Measurements from ENCODE around the gene CCDC60.
A peak's percentile ranks its signal among the peaks of the same experiment; 100 is the strongest.

Gene CCDC60

DNA sequence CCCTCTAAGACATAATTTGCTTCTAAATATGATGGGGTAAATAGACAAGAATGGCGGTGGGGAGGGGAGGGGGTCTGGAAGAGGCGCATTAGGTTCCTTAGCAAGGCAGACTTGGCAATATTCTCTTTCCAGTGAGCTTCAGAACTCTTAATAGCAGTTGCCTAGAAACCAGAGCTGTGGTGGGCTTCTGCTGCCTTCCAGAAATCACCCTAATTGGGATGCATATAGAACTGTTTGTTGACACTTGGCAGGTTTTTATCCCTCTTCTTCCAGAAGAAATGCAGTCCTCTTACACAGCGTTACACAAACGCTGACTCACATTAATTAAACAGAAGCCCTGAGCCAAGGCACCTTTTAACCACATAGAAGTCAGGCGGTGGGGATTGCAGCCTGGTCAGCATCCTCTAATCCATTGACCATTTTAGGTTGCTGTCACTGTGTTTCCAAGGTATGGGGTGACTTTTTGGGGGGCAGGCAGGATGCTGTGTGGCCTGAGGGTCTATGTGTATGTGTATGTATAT lies 114.1 kb downstream of the CCDC60 start:
- no peak for DNase-seq

DNA sequence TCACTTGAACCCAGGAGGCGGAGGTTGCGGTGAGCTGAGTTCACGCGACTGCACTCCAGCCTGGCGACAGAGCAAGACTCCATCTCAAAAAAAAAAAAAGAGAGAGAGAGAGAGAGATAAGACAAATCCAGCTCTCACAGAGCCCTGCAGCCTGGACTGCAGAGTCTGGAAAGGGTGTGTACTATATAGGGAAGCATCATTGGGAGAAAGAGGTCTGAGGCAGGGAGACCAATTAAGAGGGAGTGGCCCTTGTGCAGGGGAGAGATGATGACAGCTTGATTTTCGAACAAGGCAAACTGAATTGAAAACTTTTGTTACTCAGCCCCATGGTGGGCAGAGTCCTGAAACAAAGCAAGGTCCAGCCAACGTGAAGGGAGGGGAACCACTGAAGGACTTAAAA lies 116.2 kb downstream of the CCDC60 start:
- DNase-seq: no peak

DNA sequence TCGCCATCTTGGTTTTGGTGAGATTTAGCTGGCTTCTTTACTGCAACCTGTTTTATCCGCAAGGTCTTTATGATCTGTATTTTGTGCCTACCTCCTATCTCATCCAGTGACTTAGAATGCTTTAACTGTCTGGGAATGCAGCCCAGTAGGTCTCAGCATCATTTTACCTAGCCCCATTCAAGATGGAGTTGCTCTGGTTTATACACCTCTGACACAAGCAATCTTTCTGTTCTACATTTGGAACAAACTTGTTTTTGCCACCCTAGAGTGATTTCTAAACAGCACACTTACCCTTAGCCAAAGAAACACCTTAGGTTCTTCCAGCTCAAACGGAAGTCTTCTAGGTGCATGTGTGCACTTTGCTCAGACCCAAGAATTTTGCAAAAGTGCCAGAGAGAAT lies 122.3 kb downstream of the CCDC60 start:
- no peak for DNase-seq

DNA sequence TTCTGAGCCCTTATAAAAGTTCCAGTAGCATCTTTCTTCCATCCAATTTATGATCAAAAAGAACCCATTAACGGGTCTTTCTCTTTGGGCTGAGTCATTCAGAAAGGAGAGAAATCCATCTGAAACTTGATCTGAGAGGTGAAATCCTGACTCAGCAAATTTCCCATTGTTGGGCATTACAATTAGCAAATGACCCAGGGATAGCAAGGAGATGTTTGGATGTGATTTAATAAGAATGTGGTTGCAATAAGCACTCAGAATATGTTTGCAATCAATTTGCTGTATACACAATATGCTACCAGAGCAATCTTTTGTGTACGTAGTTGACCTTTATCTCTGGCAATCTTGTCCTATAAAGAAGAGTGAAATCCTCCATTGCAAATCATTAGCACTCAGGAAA lies 122.7 kb downstream of the CCDC60 start:
- no peak for DNase-seq

DNA sequence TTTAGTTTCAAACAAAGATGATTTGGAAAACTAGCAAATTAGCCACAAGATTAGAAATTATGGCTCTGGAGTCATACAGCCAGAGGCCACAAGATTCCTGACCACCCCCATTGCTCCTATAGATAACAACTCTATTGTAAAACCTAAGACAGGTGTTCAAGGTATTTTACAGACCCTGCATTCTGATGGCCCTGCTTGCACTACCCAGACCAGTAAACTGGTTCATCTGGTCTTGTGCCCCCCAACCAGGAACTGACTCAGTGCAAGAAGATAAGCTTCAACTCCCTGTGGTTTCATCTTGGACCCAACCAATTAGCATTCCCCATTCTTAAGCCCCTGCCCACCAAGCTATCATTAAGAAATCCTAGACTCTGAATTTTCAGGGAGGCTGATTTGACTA lies 125.0 kb downstream of the CCDC60 start:
- DNase-seq: no peak

DNA sequence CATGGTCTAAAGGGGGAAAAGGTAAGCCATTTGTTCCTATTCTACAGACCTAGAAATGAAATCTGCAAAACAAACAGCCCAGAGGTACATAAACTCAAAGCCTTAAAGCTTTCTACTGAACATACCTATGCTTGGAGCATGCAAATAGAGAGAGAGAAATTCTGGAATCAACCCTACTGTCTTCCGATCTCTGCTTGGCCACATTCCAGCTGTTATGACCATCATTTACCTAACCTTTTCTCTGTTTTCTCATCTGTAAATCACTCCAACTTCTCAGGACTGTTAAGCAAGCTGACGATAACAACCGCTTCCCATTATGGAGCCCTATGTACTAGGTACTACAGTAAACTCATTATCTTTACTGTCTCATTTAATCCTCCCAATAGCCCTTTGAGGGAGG lies 126.3 kb downstream of the CCDC60 start:
- DNase-seq: no peak

DNA sequence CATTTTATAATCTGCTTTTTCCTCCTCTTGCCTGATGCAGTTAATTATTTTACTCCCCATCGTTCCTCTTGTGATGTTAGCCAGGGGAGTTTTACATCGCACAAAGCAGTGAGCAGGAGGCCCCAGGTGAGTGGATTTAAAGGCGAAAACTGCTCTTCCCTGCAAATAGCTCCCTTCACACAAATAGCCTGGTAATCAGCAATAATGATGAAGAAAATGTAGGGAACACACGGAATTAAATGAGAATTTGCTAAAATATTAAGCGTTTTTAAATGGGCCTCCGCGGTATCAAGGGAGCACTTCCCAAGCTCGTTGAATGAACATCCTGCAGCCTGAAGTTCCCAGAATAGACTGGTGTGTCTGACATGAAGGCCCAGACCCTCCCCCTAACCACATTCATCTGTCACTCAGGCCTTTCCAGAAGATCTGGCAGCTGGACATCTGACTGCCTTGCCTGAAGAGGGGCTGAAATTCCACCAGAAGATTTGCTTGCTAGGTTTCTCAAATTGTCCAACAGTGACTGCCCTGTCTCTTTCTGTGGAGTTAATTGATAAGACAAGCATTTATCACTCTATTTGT lies 127.2 kb downstream of the CCDC60 start:
- no peak for DNase-seq

DNA sequence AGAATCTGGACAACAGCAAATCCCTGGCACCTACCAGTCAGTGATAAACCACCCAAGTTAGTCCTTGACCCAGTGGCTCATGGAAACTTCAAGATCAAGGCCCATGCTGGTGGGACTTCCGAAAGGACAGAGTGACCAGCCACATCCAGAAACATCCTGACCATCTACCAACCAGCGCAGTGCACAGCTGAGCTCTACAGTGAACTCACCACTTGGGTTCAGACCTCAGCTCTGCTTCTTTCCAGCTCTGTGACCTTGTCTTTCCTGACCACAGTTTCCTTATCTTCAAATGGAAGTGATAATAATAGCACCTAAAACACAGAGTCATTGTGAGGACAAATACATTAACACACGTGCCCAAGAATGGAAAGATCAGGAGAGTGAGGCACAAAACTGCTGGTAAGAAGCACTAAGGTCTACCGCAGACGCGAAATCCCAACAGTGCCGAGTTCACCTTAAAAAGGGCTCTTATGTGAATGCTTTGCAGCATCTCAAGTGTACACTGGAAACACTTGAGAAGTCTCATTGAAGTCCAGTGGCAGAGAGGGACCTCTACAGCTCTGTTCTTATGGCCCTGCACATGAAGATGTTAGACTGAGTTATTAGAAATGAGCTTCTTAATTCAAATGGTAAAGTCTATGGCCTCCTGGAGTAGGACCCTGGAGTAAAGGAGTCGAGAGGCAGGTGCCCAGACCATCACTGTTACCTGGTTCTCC lies 128.8 kb downstream of the CCDC60 start:
- DNase-seq: no peak

DNA sequence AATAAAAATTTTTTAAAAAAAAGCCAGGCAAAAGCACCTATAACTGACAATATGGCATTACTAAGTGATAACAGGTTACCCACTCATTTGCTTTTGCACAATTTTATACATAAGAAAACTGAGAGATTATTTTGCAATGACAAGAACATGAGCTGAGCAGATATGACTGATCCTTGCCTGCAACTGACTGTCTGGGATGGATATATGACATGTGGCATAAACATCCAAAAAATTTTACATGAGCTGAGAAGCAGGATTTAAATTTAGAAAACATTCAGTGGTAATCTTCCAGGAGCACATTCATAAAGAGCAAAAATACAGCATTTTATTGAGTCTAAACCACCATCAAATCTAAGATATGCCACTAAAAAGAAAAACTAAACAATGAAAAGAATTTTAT lies 133.8 kb downstream of the CCDC60 start:
- DNase-seq: no peak

DNA sequence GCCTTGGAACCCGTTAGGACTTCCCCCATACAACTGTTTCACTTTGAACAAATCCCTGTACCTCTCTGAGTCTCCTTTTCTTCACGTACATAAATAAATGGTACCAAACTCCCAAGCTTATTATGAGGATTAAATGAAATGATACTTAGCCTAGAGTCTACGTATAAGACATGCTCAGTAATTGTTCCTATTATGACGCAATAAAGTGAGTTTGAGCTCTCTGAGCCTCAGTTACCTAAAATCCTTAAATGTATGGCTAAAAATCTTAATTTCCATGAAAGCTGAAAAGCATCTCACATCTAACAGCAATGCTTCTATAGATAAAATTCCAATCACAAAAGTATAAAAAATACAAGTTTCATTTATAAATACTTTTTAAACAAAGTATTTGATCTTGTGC lies 141.1 kb downstream of the CCDC60 start:
- DNase-seq: no peak

DNA sequence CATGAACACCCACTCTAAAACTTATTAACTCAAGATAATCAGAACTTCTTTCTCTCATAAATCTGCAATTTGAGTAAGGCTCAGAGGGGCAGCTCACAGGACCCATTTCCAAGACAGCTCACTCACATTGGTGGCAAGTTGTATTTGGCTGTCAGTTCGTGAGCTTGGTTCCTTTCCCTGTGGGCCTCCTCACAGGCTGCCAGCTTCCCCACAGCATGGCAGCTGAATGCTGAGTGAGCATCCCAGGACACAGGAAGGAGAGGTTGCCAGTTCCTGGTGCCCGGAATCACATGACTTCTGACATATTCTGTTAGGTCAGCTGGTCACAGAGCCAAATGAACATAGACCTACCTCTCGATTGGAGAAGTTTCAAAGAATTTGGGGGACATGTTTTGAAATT lies 142.4 kb downstream of the CCDC60 start:
- DNase-seq: no peak

DNA sequence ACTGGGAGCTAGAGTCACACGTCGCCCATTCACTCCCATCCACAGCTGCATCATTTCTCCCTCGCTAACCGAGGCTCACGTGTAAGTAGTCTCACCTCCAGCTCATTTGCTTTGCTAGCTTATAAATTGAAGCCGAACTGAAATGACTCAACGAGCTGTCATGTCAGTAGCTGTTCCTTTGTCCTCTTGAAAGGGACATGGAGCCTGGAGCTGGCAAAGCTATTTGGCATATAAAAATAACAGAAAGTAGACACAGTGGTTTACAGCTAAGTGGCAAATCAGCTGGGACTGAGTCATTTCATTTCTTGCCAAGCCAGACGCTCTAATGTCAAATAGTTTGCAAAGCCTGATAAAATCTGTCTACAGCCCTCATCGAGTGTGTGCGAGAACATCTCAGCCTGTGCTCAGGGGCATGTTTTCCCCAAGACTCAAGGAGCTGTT lies 144.6 kb downstream of the CCDC60 start:
- no peak for DNase-seq

DNA sequence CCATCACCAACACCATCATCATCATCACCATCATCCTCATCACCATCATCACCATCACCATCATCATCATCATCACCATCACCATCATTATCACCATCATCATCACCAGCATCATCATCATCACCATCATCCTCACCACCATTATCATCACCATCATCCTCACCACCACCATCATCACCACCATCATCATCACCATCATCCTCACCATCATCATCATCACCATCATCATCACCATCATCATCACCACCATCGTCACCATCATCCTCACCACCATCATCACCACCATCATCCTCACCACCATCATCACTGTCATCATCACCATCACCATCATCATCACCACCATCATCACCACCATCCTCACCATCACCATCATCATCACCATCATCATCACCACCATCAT lies 146.0 kb downstream of the CCDC60 start:
- no peak for DNase-seq

DNA sequence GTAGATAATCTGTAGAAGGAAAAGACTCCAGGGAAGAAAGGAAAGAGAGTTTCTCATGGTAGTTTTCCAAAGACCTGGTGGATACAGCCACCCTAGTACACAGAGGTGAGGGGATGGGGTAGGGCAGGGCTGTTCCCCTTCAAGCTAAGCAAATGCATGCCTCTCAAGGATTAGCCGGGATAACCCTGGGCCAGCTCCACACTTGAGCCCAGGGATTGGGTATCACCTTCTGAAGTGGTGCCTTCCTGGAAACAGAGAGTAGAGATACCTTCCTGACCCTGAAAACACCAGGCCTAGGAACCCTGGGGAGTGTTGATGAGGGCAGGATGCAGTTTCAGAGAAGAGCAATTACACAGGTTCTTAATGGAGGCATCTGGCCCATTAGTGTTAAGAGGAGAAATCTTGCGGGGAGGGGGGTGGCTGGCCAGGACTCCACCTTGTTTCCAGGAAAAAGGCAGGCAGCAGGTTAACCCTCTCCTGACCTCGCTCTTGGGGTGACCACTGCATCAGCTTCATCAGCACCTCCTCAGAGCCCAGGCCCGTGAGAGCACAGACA lies 152.1 kb downstream of the CCDC60 start:
- DNase-seq: no peak

DNA sequence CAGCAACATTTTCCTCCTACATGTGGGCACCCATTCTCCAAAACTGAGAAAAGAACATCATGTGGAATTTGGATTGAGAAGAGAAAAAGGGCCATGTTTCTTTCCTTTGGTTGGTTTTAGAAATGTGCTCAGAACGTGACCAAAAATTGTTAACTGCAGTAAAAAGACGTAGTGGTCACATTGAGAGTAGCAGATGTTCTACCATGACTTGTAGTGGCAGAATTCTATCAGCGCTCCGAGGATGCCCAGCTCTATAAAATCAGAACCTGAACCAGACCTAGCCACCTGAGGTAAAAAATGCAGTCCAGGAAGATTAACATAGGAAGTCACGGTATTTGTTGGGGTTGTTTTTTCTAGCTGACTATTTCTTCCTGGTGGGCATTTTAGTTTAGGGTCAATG lies 157.3 kb downstream of the CCDC60 start:
- no peak for DNase-seq

DNA sequence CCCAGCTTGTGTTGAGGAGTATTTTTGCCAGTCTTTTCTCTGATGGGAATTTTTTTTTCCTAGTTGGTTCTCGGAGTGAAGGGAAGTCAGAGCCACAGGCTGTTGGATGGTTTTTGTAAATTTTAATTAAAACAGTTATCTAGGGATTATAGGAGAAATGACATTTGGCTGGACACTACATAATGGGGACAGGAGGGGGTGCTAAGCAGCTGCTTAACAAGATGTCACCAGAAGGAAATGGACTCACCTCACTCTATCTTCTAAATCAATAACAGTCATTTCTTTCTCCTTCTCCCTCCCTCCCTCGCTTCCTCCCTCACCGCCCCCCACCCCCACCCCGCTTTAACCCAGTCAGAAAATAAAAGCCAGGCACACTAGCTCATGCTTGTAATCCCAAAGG lies 165.7 kb downstream of the CCDC60 start:
- peak; percentile 8 for DNase-seq

DNA sequence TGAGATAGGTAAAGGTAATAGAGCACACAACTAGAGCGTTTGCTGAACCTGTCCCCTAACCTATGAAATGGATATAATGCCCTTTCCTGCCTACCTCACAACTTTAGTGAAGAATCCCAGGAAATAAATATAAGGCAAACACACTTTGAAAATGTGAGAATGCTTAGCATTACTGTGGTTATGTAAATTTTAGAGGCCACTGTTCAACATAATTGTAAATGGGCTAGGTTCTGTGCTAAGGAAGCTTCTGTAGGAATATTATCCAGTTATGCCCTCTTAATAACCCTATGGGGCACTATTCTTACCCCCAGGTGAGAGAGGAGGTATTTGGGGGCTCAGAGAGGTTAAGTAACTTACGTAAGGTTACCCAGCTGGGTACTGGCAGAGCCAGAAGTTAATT lies 166.5 kb downstream of the CCDC60 start:
- no peak for DNase-seq

DNA sequence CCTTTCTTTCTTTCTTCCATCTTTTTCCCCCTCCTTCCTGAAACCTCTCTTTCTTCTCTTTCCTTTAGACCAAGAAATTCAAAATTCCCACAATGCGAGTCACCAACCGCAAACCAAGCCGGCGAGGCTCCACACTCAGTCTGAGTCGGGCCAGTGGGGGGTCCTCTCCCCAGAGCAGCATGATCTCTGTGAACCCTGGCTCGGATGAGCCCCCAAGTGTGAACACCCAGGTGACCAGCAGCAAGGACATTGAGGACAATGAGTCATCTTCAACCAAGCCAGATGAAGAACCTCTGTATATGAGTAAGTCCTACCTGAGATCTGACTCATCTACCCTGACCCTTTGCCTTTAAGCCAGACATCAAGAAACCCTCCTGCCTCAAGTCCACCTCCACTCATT lies 170.5 kb downstream of the CCDC60 start:
- no peak for DNase-seq

DNA sequence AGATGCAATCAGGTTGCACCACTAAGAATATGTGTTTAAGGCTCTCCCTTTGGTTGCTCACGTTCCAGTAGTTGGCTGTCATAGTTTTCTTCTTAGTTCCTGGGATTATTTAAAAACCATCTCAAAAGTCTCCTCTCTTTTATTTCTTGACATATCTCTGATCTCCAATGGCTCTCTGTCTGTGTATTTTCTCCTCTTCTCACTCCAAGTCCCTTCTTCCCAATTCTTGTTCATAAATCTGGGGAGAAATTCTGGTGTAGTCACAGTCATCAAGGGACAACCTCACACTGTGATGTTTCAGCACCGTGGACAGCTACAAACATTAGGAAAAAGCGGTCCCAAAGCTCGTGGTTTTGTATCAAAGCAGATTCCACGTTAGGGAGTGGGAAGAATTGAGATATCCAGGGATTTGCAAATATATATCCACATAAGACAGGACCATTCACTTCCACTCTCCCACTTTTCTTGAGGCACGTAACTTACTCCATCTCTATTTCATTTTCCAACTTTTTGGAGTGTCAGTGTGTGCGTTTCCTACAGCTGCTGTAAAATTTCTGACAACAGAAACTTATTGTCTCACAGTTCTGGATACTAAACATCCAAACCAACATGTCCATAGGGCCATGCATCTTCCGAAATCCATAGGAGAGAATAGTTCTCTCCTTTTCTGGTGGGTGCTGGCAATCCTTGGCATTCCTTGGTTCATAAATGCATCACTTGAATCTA lies 178.4 kb downstream of the CCDC60 start:
- DNase-seq: peak; percentile 62

DNA sequence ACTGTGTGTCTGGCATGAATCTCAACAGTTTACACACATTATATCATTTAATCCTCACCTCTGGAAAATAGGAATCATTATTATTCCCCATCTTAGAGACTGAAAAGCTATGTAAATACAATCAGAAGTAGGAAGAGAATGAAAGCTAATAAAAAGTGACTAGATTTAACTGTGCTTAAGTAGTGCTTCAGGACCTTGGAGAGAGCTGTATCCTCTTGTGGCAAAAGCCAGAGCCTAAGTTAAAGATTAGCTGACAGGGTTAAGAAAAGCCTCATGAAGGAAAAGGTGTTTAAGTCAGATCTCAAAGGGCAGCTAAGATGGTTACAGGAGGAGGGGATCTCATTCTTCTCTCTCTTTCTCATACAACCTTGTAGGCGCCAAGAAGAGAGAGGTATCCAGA lies 193.7 kb downstream of the CCDC60 start:
- DNase-seq: peak; percentile 44

DNA sequence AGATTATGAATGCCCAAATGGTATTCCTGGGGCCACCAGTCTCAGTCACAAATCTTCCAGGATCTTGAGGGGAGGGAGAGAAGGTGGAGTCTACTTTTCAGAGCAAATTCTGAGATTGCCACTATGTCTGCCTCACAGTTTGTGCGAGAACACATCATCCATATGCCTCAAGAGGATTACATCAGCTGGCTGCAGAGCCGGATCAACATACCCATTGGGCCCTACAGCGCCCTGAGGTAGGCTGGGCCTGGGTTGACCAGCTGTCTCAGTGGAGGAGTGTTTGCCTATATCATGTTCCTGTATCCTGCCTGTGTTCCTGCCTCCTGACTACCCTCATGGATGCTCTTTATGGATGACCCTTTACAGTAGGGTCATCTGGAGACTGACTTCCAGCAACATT lies 205.9 kb downstream of the CCDC60 start:
- no peak for DNase-seq

DNA sequence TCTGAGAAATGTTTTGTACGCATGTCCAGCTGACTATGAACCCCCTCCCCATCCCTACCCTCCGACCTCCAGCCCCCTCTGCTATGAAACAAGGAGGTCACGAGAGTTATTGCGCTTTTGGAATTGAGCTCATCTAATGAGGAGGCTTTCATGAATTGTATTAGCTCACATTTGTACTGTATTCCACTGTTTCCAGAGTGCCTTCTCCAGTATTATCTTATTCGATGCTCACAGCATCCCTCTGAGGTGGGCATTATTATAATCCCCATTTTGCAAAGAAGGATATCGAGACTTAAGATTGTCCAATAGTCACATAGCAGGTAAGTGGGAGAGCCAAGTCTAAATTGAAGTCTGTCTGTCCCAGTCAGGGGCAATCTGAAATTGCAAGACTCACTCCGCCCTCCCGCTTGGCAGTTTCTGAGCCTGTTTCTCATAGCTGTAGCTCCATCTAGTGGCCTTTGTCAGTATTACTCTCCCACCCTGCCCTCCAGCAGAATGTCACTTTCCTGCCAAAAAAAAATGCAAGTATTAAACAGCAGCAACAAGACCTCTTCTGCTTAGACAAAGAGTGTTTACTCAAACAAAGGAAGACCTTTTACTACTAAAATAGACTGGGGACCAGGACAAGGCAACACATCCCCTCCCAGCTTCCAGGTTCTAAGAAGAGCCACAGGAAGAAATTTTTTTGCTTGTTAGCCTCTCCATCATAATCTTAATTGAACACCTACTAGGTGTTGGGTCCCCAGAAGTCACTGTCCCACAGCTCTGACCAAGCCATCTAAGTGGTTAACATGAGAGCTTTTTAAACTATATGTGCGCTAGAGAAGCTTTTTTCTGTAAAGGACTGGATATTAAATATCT lies 210.5 kb downstream of the CCDC60 start:
- peak; percentile 83 for DNase-seq

DNA sequence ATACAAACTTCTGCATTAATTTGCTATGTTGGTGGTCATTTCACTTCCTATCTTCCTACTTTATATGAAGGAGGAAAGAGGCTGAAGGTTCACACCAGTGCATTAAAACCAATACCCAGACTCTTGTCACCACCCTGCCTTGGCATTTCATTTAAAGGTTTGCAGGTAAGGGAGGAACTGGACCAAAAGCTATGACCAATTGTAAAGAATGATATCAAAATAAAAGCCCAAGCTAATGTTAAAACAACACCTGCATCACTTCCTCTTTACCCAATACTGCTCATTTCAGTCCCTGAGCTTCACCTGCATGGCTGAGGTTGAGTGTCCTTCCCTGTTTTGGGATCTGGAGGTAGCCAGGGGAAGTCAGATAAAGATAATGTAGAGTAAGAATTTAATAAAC lies 211.8 kb downstream of the CCDC60 start:
- DNase-seq: no peak
